Activated CD4-positive, alpha-beta memory T cell treated with anti-CD3 and anti-CD28 coated beads, Interleukin-2, amount 10 ng/mL, durations not matched to agents 7 days and 5 days (primary cell): Measurements from ENCODE around the gene LCOR. TPM values are rescaled to one million over a fixed set of nuclear protein-coding genes. Genes with fewer than 3 reads are reported as not detected.

ENCODE experiments used
- CTCF ChIA-PET: fragments of 350-600 bp; sonication (Branson Sonifier 250); formaldehyde crosslinking; loops from one replicate; lab custom pipeline; 2021; ENCODE audit warnings: antibody characterized with exemption, inconsistent platforms; lab: Charles Lee
- POLR2A ChIA-PET: fragments of 350-600 bp; sonication (Branson Sonifier 250); formaldehyde crosslinking; loops from one replicate; lab custom pipeline; 2021; ENCODE audit warnings: antibody characterized with exemption; lab: Charles Lee
- DNase-seq: peaks from one replicate; pipeline ENCODE4 v3.0.0-alpha.2; 2020
- H3K27ac Mint-ChIP-seq: one replicate; pipeline ENCODE4 v1.8.0; 2021; ENCODE audit warnings: mild to moderate bottlenecking, mixed read lengths
- H3K27me3 Mint-ChIP-seq: one replicate; pipeline ENCODE4 v1.8.0; 2021; ENCODE audit warnings: mixed read lengths
- H3K36me3 Mint-ChIP-seq: one replicate; pipeline ENCODE4 v1.8.0; 2021; ENCODE audit warnings: low read depth, mixed read lengths
- H3K4me1 Mint-ChIP-seq: one replicate; pipeline ENCODE4 v1.8.0; 2021; ENCODE audit warnings: mixed read lengths
- H3K4me3 Mint-ChIP-seq: one replicate; pipeline ENCODE4 v1.8.0; 2021; ENCODE audit warnings: mild to moderate bottlenecking, mixed read lengths
- H3K9me3 Mint-ChIP-seq: one replicate; pipeline ENCODE4 v1.8.0; 2021; ENCODE audit warnings: mixed read lengths
- total RNA-seq, 2 experiments: library from RNA; stranded (reverse); gene quantifications; one replicate each; pipeline ENCODE4 v1.2.3, GENCODE V29; 2021

LCOR gene
- total RNA-seq, 2 experiments from 2014 or later: 25.2 to 25.7 TPM

- H3K36me3 Mint-ChIP-seq: peaks cover 8% of the 10 kb centered on the region
- ChIA-PET POLR2A (no interaction called here), CTCF (no interaction called here)
- H3K4me3 Mint-ChIP-seq: no peak overlapping the region
- no peaks in the 10 kb centered on the region for H3K4me1 Mint-ChIP-seq
- H3K9me3 Mint-ChIP-seq: peaks cover 20% of the 10 kb centered on the region
- DNase-seq: no peak
- H3K27ac Mint-ChIP-seq: no peak overlapping the region
- H3K27me3 Mint-ChIP-seq: peaks cover 3% of the 10 kb centered on the region
Observed at GRCh38 chr10:97005349-97005748, 173.3 kb downstream of the LCOR start.

GRCh38 chr10:97006364-97006763 is 174.3 kb downstream of the LCOR start:
- Mint-ChIP-seq H3K27me3 (peaks cover 3% of the 10 kb centered on the region), H3K4me1 (no peaks in the 10 kb centered on the region), H3K27ac (no peak overlapping the region), H3K36me3 (peaks cover 8% of the 10 kb centered on the region), H3K4me3 (no peak overlapping the region), H3K9me3 (peaks cover 20% of the 10 kb centered on the region)
- no peak for DNase-seq
- ChIA-PET POLR2A (no interaction called here), CTCF (no interaction called here)

- peaks cover 20% of the 10 kb centered on the region for H3K9me3 Mint-ChIP-seq
- no peaks in the 10 kb centered on the region for H3K4me1 Mint-ChIP-seq
- ChIA-PET CTCF (no interaction called here), POLR2A (no interaction called here)
- no peak for DNase-seq
- H3K36me3 Mint-ChIP-seq: peaks cover 8% of the 10 kb centered on the region
- peaks cover 3% of the 10 kb centered on the region for H3K27me3 Mint-ChIP-seq
- no peak overlapping the region for H3K27ac Mint-ChIP-seq
- no peak overlapping the region for H3K4me3 Mint-ChIP-seq
Observed at GRCh38 chr10:97007417-97007816, 175.3 kb downstream of the LCOR start.

GRCh38 chr10:97010695-97011206 is 178.7 kb downstream of the LCOR start:
- DNase-seq: no peak
- H3K27me3 Mint-ChIP-seq: peaks cover 2% of the 10 kb centered on the region
- H3K9me3 Mint-ChIP-seq: peaks cover 17% of the 10 kb centered on the region
- H3K36me3 Mint-ChIP-seq: peaks cover 8% of the 10 kb centered on the region
- no peak overlapping the region for H3K4me3 Mint-ChIP-seq
- POLR2A ChIA-PET: no interaction called here
- CTCF ChIA-PET: no interaction called here
- H3K27ac Mint-ChIP-seq: no peak overlapping the region
- H3K4me1 Mint-ChIP-seq: peaks cover 5% of the 10 kb centered on the region

GRCh38 chr10:97011397-97011796 is 179.3 kb downstream of the LCOR start:
- Mint-ChIP-seq H3K36me3 (peaks cover 8% of the 10 kb centered on the region), H3K4me1 (peaks cover 7% of the 10 kb centered on the region), H3K27me3 (peaks cover 2% of the 10 kb centered on the region), H3K4me3 (no peak overlapping the region), H3K27ac (no peak overlapping the region), H3K9me3 (peaks cover 16% of the 10 kb centered on the region)
- no peak for DNase-seq
- CTCF ChIA-PET: no interaction called here
- POLR2A ChIA-PET: interaction anchor here (0.6 kb wide), 1 partner anchor 571 kb away, joined by 3 read pairs; no protein-coding TSS in a partner anchor

GRCh38 chr10:97012470-97012869 is 180.4 kb downstream of the LCOR start:
- DNase-seq: no peak
- no peak overlapping the region for H3K4me3 Mint-ChIP-seq
- ChIA-PET CTCF (interaction anchor here (1.1 to 1.2 kb wide), 2 partner anchors 25 to 372 kb away, joined by 3 to 5 read pairs; no protein-coding TSS in a partner anchor), POLR2A (no interaction called here)
- peaks cover 2% of the 10 kb centered on the region for H3K27me3 Mint-ChIP-seq
- H3K9me3 Mint-ChIP-seq: peaks cover 5% of the 10 kb centered on the region
- H3K27ac Mint-ChIP-seq: no peak overlapping the region
- peaks cover 18% of the 10 kb centered on the region for H3K4me1 Mint-ChIP-seq
- H3K36me3 Mint-ChIP-seq: no peaks in the 10 kb centered on the region

GRCh38 chr10:97013568-97013967 is 181.5 kb downstream of the LCOR start:
- ChIA-PET CTCF (interaction anchor here (0.9 to 1.2 kb wide), 3 partner anchors 15 to 373 kb away, joined by 3 to 5 read pairs (median 3); no protein-coding TSS in a partner anchor), POLR2A (no interaction called here)

GRCh38 chr10:97013983-97014382 is 181.9 kb downstream of the LCOR start:
- DNase-seq: no peak
- ChIA-PET CTCF (interaction anchor here (0.9 to 1.2 kb wide), 2 partner anchors 15 to 23 kb away, joined by 3 to 5 read pairs; no protein-coding TSS in a partner anchor), POLR2A (no interaction called here)
- no peaks in the 10 kb centered on the region for H3K9me3 Mint-ChIP-seq
- H3K36me3 Mint-ChIP-seq: no peaks in the 10 kb centered on the region
- peaks cover 19% of the 10 kb centered on the region for H3K4me1 Mint-ChIP-seq
- no peak overlapping the region for H3K27ac Mint-ChIP-seq
- H3K27me3 Mint-ChIP-seq: peaks cover 2% of the 10 kb centered on the region
- no peak overlapping the region for H3K4me3 Mint-ChIP-seq

More at GRCh38 chr10:97013568-97013967, 181.5 kb downstream of the LCOR start:
- Mint-ChIP-seq H3K36me3 (no peaks in the 10 kb centered on the region), H3K4me3 (no peak overlapping the region), H3K9me3 (no peaks in the 10 kb centered on the region), H3K27me3 (peaks cover 2% of the 10 kb centered on the region), H3K4me1 (peaks cover 19% of the 10 kb centered on the region), H3K27ac (no peak overlapping the region)
- DNase-seq: no peak

GRCh38 chr10:97015240-97015639 is 183.1 kb downstream of the LCOR start:
- ChIA-PET POLR2A (no interaction called here), CTCF (no interaction called here)
- DNase-seq: no peak
- no peaks in the 10 kb centered on the region for H3K9me3 Mint-ChIP-seq
- peaks cover 19% of the 10 kb centered on the region for H3K4me1 Mint-ChIP-seq
- no peak overlapping the region for H3K4me3 Mint-ChIP-seq
- no peaks in the 10 kb centered on the region for H3K36me3 Mint-ChIP-seq
- H3K27me3 Mint-ChIP-seq: peaks cover 2% of the 10 kb centered on the region
- no peak overlapping the region for H3K27ac Mint-ChIP-seq

GRCh38 chr10:97016728-97017473 is 184.8 kb downstream of the LCOR start:
- H3K9me3 Mint-ChIP-seq: no peaks in the 10 kb centered on the region
- peaks cover 2% of the 10 kb centered on the region for H3K27me3 Mint-ChIP-seq
- H3K4me1 Mint-ChIP-seq: peaks cover 23% of the 10 kb centered on the region
- H3K27ac Mint-ChIP-seq: peak overlapping the region; percentile 75
- H3K36me3 Mint-ChIP-seq: no peaks in the 10 kb centered on the region
- CTCF ChIA-PET: interaction anchor here (1.9 to 2.5 kb wide), 3 partner anchors 8 to 21 kb away, joined by 5 to 22 read pairs (median 12); no protein-coding TSS in a partner anchor
- DNase-seq: peak; percentile 45
- peak overlapping the region; percentile 55 for H3K4me3 Mint-ChIP-seq
- POLR2A ChIA-PET: no interaction called here

GRCh38 chr10:97017474-97017903 is 185.4 kb downstream of the LCOR start:
- peaks cover 26% of the 10 kb centered on the region for H3K4me1 Mint-ChIP-seq
- CTCF ChIA-PET: interaction anchor here (1.9 to 2.5 kb wide), 3 partner anchors 8 to 20 kb away, joined by 5 to 22 read pairs (median 12); no protein-coding TSS in a partner anchor
- no peaks in the 10 kb centered on the region for H3K36me3 Mint-ChIP-seq
- no peak overlapping the region for H3K4me3 Mint-ChIP-seq
- POLR2A ChIA-PET: no interaction called here
- DNase-seq: no peak
- H3K9me3 Mint-ChIP-seq: no peaks in the 10 kb centered on the region
- no peak overlapping the region for H3K27ac Mint-ChIP-seq
- peaks cover 2% of the 10 kb centered on the region for H3K27me3 Mint-ChIP-seq

- peaks cover 26% of the 10 kb centered on the region for H3K4me1 Mint-ChIP-seq
- CTCF ChIA-PET: interaction anchor here (2.5 kb wide), 1 partner anchor 7 kb away, joined by 22 read pairs; no protein-coding TSS in a partner anchor
- DNase-seq: no peak
- H3K27ac Mint-ChIP-seq: no peak overlapping the region
- H3K4me3 Mint-ChIP-seq: no peak overlapping the region
- H3K9me3 Mint-ChIP-seq: no peaks in the 10 kb centered on the region
- H3K27me3 Mint-ChIP-seq: peaks cover 2% of the 10 kb centered on the region
- POLR2A ChIA-PET: no interaction called here
- no peaks in the 10 kb centered on the region for H3K36me3 Mint-ChIP-seq
Observed at GRCh38 chr10:97018251-97019212, 186.4 kb downstream of the LCOR start.
